Peyer's patch (tissue), 4 donors: ENCODE results near the gene AGMO. TPM values are rescaled to one million over a fixed set of nuclear protein-coding genes. Genes with fewer than 3 reads are reported as not detected.

Experiments
- DNase-seq, 3 donors: peaks; one replicate each; pipeline ENCODE4 v3.0.0-alpha.2; 2017 to 2019
- H3K27ac ChIP-seq, 4 donors: fragments of 200-600 bp; sonication (generic); one replicate each; pipeline ENCODE4 v1.5.1; 2016 to 2019
- H3K27me3 ChIP-seq, 2 donors: fragments of 200-600 bp; sonication (generic); one replicate each; pipeline ENCODE4 v1.5.1; 2019
- H3K36me3 ChIP-seq, 3 donors: fragments of 200-600 bp; sonication (generic); one replicate each; pipeline ENCODE4 v1.5.1; 2016 to 2019
- H3K4me1 ChIP-seq, 4 donors: fragments of 200-600 bp; sonication (generic); one replicate each; pipeline ENCODE4 v1.5.1; 2016 to 2019
- H3K4me3 ChIP-seq, 4 donors: fragments of 200-600 bp; sonication (generic); 1 replicate in 3 of 4; 2 replicates in 1 of 4; pipeline ENCODE4 v1.5.1; 2016 to 2019; ENCODE audit warnings: mild to moderate bottlenecking in 1 of 4
- H3K9me3 ChIP-seq, 4 donors: fragments of 200-600 bp; sonication (generic); one replicate each; pipeline ENCODE4 v1.5.1; 2016 to 2019; ENCODE audit warnings: mild to moderate bottlenecking in 1 of 4
- CTCF ChIP-seq, 6 experiments: fragments of 450-650 bp in 4 of 6; fragments of 200-600 bp in 2 of 6; sonication (generic) in 1 of 6; IDR thresholded peaks; one replicate each; pipeline ENCODE4 v1.5.1; 2017 to 2019; ENCODE audit warnings: antibody characterized with exemption in 6 of 6, mild to moderate bottlenecking in 3 of 6, moderate library complexity in 1 of 6
- POLR2A ChIP-seq, 2 donors: fragments of 450-650 bp; IDR thresholded peaks; one replicate each; pipeline ENCODE4 v1.5.1; 2017; ENCODE audit warnings: antibody characterized with exemption in 2 of 2, mild to moderate bottlenecking in 2 of 2, moderate library complexity in 2 of 2
- total RNA-seq, 4 donors: library from RNA; depleted of rRNA; stranded (reverse); fragments of >200 nt; gene quantifications; one replicate each; pipeline ENCODE4 v1.1.0, GENCODE V29; 2016

Gene AGMO
- total RNA-seq, 4 donors from 2014 or later, result 0.83 to 25.7 (median 15.8) TPM

DNA sequence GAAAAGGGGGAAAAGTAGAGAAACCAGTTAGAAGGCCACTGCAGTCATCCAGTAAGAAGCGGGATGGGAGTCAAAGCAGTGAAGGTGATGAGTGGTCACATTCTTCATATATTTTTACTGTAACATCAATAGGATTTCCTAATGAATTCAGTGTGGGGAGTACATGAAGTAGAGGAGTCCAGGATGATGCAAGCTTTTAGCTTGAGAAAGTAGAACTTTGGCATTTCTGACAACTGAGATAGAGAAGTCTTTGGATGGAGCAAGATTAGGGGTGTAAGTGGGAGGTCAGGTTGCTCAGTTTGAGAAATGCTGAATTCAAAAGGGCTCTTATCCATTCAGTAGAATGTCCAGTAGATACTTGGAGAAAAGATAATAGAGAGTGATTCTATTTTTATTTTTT lies 395.2 kb downstream of the AGMO start:
- Histone ChIP-seq H3K4me3 (no peak overlapping the region), H3K36me3 (no peaks in the 10 kb centered on the region), H3K27me3 (no peaks in the 10 kb centered on the region), H3K4me1 (no peaks in the 10 kb centered on the region), H3K27ac (no peak overlapping the region), H3K9me3 (no peaks in the 10 kb centered on the region)
- DNase-seq, result no peak
- TF ChIP-seq CTCF (IDR thresholded peaks at IDR 0.05) (no peak), POLR2A (IDR thresholded peaks at IDR 0.05) (no peak)

GRCh38 chr7:15159261-15159660 lies 402.6 kb downstream of the AGMO start:
- Histone ChIP-seq H3K36me3 (no peaks in the 10 kb centered on the region), H3K27me3 (no peaks in the 10 kb centered on the region), H3K9me3 (no peaks in the 10 kb centered on the region), H3K4me1 (no peaks in the 10 kb centered on the region), H3K4me3 (no peak overlapping the region), H3K27ac (no peak overlapping the region)
- TF ChIP-seq CTCF (IDR thresholded peaks at IDR 0.05) (no peak), POLR2A (IDR thresholded peaks at IDR 0.05) (no peak)
- no peak for DNase-seq

DNA sequence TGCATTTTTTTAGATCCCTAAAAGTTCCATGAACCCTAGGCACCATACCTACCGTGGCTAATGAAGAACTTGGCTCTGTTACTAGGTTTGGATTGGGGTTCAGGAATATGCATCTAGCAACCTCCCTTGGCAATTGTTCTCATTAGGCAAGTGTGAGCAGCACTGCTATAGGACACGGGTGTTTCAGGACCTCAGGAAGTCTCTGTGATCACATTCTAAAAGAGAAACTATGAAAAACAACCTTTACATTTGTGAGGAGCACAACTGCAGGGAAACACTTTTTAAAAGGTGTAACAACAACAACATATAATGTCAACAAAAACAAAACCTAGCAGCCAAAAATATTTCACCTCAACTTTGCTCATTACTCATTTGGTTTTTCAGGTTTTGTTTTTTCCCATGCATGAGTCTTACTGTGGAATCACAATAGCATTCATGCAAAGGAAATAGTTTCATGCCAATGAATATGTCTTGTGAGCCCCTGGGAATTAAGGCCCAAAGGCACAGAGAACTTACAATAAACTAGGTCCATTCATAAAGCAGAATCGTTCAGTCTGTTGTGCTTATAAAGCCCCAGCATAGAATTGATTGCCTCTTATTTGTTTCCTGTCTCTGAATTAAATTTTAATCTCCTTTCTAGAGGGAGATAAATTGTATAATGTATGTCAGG lies 403.5 kb downstream of the AGMO start:
- DNase-seq, result no peak
- H3K36me3 ChIP-seq, result no peaks in the 10 kb centered on the region
- H3K27me3 ChIP-seq, result no peaks in the 10 kb centered on the region
- H3K27ac ChIP-seq, result no peak overlapping the region
- H3K4me1 ChIP-seq, result no peaks in the 10 kb centered on the region
- TF ChIP-seq POLR2A (IDR thresholded peaks at IDR 0.05), result no peak
- no peak for TF ChIP-seq CTCF (IDR thresholded peaks at IDR 0.05)
- no peaks in the 10 kb centered on the region for H3K9me3 ChIP-seq
- no peak overlapping the region for H3K4me3 ChIP-seq

Other genes with a start within 250 kb of the AGMO start
- 1 to 10 TPM in 2 of 4 donors, under 1 TPM in 1, not detected in 1; 0.80 to 3.3 (median 1.3) TPM for gene MEOX2, start 124.7 kb upstream of the AGMO start, total RNA-seq